ENCODE data around the gene MST1R.

DNA sequence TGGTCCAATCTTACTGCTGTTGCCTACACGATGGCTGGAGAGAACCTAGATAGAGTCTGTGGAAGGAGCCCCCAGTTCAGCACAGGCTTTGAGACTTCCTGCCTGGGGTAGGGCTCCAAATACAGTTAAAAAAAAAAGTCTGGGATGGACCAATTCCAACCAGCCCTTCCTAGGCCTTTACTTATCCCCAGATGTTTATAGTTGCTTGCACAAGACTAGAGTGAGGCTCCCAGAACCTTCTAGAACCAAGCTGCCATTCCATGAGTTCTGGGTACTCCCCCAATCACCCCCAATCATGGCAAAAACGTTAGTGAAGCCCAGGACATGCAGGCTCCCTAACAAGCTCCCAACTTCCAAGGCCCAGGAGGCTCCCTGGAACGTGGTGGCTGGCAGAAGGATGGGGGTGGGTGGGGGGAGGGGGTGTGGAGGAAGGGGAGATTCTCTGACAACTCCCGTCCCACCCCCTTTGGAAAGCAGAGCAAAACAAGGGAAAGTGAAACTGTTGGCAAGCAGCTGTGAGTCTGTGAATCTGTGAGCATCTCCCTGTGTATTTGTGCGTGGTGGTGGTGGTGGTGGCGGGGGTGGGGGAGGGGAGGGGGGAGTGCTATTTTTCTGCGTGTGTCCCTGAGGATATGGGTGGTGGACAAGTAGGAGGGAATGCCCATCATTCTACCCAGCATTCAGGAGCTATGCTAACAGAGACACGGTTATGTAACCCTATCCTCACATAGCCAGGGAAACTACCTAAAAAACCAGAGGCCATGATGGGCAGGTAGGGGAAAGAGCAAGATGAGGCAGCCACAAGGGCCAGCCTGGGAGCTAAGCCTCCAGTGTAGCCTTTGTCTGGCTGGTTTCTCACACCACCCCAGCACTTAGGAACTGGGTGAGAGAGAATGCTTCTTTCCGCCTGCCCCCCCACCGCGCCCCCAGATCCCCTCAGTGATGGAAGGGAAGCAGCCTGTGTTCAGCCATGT lies 2.0 kb downstream of the MST1R start:
- TF ChIP-seq, protein P1, sequence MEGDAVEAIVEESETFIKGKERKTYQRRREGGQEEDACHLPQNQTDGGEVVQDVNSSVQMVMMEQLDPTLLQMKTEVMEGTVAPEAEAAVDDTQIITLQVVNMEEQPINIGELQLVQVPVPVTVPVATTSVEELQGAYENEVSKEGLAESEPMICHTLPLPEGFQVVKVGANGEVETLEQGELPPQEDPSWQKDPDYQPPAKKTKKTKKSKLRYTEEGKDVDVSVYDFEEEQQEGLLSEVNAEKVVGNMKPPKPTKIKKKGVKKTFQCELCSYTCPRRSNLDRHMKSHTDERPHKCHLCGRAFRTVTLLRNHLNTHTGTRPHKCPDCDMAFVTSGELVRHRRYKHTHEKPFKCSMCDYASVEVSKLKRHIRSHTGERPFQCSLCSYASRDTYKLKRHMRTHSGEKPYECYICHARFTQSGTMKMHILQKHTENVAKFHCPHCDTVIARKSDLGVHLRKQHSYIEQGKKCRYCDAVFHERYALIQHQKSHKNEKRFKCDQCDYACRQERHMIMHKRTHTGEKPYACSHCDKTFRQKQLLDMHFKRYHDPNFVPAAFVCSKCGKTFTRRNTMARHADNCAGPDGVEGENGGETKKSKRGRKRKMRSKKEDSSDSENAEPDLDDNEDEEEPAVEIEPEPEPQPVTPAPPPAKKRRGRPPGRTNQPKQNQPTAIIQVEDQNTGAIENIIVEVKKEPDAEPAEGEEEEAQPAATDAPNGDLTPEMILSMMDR (IDR thresholded peaks at IDR 0.05), result no peak
- TF ChIP-seq POLR2A (IDR thresholded peaks at IDR 0.05), result no peak

Data from right lobe of liver (tissue), 4 donors.